Ishikawa (cell line): ENCODE data around the gene ESYT2.

Source experiments
- EP300 ChIP-seq: IDR thresholded peaks from 2 replicates; pipeline ENCODE4 v1.6.1; 2012; ENCODE audit warnings: borderline replicate concordance
- FOXM1 ChIP-seq: IDR thresholded peaks from 2 replicates; pipeline ENCODE4 v1.6.1; 2012; ENCODE audit warnings: low read depth, borderline replicate concordance
- MAX ChIP-seq: IDR thresholded peaks from 2 replicates; pipeline ENCODE4 v1.6.1; 2012
- RAD21 ChIP-seq: IDR thresholded peaks from 2 replicates; pipeline ENCODE4 v1.6.1; 2012; ENCODE audit warnings: low read depth
- TCF12 ChIP-seq: IDR thresholded peaks from 2 replicates; pipeline ENCODE4 v1.6.1; 2012; ENCODE audit warnings: low read depth
- YY1 ChIP-seq: IDR thresholded peaks from 2 replicates; pipeline ENCODE4 v1.6.1; 2012; ENCODE audit warnings: low read depth
- TF ChIP-seq, protein P1 (sequence below): IDR thresholded peaks from 2 replicates; pipeline ENCODE4 v1.6.1; 2012; ENCODE audit warnings: low read depth, mild to moderate bottlenecking

- TF ChIP-seq TCF12 = no peak
- no peak for TF ChIP-seq MAX
- no peak for TF ChIP-seq EP300
- TF ChIP-seq, protein P1, sequence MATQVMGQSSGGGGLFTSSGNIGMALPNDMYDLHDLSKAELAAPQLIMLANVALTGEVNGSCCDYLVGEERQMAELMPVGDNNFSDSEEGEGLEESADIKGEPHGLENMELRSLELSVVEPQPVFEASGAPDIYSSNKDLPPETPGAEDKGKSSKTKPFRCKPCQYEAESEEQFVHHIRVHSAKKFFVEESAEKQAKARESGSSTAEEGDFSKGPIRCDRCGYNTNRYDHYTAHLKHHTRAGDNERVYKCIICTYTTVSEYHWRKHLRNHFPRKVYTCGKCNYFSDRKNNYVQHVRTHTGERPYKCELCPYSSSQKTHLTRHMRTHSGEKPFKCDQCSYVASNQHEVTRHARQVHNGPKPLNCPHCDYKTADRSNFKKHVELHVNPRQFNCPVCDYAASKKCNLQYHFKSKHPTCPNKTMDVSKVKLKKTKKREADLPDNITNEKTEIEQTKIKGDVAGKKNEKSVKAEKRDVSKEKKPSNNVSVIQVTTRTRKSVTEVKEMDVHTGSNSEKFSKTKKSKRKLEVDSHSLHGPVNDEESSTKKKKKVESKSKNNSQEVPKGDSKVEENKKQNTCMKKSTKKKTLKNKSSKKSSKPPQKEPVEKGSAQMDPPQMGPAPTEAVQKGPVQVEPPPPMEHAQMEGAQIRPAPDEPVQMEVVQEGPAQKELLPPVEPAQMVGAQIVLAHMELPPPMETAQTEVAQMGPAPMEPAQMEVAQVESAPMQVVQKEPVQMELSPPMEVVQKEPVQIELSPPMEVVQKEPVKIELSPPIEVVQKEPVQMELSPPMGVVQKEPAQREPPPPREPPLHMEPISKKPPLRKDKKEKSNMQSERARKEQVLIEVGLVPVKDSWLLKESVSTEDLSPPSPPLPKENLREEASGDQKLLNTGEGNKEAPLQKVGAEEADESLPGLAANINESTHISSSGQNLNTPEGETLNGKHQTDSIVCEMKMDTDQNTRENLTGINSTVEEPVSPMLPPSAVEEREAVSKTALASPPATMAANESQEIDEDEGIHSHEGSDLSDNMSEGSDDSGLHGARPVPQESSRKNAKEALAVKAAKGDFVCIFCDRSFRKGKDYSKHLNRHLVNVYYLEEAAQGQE = no peak
- TF ChIP-seq YY1 = no peak
- TF ChIP-seq FOXM1 = no peak
- TF ChIP-seq RAD21 = no peak
Measured at GRCh38 chr7:158811894-158812293, 17.4 kb downstream of the ESYT2 start.
